HG03460 (cell line): ENCODE measurements around the gene SPSB1.
"Not testable (repeated sequence)": the region's sequence is repeated elsewhere in the genome, so short reads cannot be mapped to it uniquely, and the experiment has no call there.

Experiments used
- ATAC-seq: cut with Tn5 transposase; IDR thresholded peaks from one replicate; pipeline ENCODE4 v1.9.1; 2021; ENCODE audit not compliant: unreplicated experiment

The SPSB1 gene

DNA sequence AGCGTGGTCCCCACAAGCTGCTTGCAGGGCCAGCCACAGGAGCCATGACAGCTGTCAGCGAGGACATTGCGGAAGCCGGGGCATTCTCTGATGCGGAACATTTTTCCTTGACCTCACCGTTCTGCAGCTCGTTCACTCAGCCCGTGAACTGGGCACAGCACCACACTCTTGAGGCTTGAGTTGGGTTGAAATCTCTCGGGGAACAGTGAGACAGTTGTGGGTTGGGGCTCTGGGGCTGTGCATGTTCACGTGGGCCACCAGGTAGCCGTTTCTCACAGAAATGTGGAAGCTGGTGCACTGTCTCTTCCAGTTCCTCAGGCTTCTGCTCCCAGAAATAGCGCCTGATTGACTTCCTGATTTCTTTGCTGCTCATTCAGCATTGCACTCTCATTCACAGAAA, 69.8 kb downstream of the SPSB1 start:
- no peak for ATAC-seq

DNA sequence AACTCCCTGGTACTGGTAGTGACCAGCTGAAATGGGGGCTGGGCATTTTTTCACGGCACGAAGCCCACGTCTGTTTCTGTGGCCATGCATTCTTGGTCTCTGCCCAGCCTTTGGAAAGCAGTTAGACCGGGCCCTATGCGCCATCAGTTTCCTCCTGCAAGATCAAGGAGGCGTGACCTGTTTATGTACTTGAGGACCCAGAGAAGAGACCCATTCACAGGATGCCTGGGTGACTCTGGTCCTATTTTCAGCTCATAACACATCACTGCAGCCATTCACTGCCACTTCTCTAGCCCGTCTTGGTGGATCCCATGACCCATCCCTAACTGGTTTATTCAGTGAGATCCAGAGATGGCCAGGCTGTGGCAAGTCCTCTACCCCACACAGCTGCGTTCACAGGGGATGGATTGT, 70.4 kb downstream of the SPSB1 start:
- ATAC-seq, result no peak

DNA sequence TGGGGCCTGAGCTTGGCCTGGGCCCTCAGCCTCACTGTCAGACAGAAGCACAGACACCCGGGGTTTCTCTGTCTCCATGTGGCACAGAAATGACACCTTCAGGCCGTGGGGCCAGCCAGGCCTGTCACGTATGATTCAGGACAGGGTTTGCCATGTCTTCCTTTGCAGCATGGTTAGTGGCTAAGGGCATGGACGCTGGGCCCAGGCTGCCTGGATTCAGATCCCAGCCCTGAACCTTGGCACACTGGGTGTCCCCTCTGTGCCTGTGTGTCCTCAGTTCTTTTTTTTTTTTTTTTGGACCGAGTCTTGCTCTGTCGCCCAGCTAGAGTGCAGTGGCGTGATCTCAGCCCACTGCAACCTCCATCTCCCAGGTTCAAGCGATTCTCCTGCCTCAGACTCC, 73.6 kb downstream of the SPSB1 start:
- ATAC-seq, result no peak

DNA sequence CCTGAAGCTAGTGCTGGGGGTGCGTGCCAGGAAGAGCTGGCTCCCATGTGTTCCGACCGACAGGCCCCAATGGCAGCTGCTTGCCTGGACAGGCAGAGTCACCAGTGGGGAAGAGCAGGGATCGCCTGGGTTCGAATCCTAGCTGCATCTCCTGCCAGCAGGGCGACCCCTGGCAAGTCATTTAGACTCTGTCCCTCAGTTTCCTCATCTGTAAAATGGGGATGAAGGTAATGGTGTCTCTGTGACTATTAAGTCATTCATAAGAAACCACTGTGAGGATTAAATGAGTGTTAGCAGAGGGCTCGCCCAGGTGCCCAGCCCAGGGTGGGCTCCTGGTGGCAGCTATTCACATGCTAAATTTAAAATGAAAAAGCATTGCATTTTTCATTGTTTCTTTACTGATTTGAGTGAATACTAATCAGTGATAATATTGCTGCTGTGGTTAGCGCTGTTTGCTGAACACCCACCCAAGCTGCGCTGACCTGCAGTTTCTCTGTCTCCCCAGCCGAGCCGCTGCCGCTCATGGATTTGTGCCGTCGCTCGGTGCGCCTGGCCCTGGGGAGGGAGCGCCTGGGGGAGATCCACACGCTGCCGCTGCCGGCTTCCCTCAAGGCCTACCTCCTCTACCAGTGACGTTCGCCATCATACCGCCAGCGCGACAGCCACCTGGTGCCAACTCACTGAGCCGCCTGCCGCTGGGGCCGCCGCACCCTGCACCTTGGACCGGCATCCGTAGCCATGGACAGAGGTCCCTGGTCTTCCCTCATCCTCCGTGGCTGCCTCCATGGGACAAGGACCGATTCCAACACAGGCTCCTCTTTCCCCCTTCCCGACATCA, 74.5 kb downstream of the SPSB1 start:
- ATAC-seq, result no peak

DNA sequence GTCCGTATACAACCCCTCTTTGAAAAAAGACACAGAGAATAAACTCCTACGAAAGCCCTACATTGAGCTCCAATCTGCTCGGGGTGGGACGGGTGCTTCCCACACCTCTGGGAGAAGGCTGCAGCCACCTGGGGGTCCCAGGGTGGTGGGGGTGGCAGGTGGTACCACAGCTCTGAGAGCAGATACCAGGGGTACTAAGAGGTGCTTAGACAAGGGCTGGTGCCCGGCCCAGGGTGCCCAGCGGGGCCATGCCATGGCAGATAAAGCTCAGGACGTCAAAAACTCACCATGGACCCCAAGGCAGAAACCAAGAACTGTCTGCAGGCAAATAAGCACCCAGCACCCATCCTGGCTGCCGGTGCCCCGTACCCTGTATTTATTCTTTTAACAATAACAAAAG, 75.1 kb downstream of the SPSB1 start:
- no peak for ATAC-seq

DNA sequence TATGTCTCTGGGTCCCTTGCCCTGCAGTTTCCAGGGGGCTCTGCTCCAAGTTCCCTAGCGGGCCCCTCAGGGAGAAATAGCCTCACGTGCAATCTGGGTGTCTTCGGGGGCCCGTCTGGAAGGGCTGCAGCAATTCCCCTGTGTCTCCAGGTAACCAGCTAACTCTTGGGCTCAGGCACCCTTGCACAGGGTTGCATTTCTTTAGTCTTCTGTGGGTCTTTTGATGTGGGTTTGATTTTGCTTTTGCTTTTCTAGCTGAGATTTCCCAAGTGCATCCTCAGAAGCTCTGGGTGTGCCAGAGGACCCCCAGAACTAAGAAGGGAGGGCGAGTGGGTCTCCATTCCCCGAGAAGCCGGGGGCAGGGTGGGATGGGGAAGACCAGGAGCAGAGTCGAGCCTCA, 75.7 kb downstream of the SPSB1 start:
- ATAC-seq, result no peak

DNA sequence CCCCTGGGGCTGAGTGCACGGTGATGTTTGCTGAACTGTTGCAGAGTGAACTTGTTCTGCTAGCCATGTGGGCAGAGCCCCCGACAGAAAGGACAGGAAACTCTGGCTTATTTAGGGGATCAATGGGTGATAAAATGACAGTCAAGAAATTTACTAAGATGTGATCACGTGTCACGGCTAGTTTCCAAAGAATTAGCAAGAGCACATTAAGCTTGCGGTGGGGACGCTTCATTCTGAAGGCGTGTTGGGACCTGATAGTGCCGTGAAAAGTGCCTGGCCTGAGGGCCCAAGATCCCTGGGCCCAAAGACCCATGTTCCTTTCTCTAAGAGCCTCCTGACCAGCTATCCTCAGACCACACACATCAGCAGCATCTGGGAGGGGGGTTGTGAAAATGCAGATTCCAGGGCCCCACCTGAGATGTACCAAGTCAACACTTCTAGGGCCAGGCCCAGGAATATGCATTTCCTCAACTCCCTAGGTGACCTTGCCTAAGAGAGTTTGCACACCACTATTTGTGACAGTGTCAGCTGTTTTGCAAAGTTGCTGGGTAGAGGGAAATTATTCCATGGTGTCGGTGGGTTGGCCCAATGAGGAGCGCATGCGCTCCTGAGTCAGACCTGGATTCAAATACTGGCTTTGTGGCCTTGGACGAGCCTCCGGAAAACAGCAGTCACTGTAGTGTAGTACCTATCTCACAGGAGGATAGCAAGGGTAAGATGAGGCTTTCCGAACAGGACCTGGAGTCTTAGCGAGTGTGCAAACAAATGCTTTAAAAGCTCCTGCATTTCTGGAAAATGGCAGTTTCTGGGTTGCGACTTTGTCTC, 77.5 kb downstream of the SPSB1 start:
- ATAC-seq, result no peak

DNA sequence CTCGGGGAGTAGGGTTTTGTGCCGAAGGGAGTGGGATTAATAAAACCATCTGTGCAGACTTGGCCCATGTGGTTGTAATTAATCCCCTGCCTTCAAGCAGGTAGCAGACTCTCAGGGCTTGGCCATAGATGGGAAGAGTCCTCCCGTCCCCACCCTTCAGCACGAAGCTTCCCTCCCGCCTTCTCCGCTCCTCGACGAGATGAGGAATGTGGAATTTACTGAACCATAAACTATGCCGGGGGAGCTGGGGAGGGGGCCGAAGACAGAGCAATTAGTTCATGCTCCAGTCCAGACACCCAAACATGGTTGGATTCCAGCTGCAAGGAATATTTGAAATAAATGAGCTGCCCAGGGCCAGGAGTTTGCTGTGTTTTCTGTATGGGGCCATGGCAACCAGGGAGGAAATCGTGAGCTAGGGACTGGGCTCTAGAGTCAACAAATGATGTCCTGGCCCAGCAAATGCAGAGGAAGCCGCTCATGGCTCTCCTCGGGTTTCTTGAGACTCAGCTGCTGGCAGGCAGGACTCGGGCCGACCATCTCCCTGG, 78.8 kb downstream of the SPSB1 start:
- ATAC-seq, result no peak

DNA sequence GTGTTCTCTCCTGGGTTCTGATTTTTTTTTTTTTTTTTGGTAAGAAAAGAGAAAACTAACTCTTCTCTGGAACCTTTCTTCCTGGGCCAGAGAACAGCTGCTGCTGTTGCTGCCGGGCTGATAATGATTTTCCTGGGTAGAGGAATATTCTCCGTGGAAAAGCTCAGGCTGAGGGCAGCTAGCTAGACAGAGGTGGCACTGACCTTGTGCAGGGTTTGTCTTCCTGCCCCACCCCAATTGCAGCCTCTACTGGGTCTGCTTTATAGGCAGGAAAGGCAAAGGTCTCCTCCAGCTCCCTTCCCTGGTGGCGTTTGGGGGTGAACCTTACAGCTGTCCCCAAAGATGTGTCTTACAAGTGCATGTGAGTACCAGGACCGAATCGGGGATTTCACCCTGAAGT, 79.3 kb downstream of the SPSB1 start:
- no peak for ATAC-seq

DNA sequence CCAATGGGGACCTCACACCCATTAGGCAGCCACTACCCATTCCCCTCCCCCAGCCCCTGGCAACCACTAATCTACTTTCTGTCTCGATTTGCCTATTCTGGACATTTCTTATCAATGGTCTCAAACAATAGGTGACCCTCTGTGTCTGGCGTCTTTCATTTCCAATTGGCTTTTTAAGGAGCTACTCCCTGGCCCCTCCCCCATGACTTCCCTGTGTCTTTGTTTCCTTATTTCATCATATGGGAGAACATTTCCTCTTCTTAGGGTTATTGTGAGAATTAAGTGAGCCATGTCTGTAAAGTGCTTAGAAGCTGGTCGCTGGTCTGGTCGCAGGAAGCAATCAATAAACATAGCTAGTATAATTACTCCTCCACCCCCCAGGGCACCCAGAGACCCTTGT, 80.9 kb downstream of the SPSB1 start:
- no peak for ATAC-seq

DNA sequence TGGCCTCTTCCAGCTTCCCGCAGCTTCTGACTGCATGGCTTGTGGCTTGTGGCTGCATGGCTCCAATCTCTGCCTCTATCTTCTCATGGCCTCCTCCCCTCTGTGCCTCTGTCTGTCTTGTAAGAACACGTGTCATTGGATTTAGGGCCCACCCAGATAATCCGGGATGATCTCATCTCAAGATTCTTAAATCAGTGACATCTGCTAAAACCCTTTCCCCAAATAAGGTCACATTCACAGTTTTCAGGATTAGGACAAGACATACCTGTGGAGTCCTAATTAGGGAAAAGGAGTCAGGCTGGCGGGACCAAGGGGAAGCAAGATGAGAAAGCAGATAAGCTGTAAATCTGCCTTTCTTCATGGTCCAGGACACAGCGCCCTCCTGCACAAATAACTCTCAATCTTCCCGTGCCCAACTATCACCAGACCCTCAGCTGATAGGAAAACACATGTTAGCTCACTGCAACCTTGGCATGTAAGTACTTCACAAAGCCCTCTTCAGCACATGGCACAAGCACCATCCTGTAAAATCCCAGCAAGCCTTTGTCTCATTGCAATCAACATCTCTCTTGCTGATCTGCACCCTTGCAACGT, 82.2 kb downstream of the SPSB1 start:
- no peak for ATAC-seq

DNA sequence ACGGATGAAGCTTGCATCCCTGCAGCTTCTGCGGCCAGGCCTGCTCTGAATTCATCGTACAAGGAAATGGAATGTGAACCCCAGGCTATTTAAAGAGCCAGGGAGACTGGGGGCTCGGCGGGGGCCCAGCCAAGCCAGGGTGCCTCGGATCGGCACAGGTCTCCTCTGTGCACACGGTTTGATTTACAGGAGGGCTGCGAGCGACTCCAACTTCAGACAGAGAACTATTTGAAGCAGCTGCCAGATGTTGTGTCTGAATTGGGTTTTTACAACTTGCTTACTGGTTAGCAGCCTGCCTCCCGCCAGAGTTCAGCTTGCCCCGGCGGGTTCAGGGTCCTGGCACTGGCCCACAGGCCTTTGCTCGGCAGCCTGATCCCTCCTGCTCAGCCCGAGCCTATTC, 83.2 kb downstream of the SPSB1 start:
- no peak for ATAC-seq

DNA sequence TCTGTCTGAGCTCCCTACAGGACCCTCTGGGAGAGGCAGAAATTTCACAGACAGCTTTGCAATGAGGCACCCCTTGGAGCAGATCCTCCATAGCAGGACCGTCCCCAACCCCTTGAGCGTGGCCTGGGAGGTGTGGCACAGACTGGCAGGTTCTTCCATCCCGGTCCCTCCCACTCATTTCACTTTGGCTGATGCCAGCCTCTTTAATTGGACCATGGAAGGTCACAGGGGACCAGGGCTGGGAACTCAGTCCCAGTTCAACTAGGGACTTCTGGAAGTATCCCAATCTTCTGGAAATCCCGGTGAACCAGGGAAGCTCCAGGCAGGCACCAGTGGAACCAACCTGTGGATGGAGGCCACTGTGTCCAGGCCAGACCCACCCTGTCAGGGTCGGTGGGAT, 83.7 kb downstream of the SPSB1 start:
- ATAC-seq, result no peak

DNA sequence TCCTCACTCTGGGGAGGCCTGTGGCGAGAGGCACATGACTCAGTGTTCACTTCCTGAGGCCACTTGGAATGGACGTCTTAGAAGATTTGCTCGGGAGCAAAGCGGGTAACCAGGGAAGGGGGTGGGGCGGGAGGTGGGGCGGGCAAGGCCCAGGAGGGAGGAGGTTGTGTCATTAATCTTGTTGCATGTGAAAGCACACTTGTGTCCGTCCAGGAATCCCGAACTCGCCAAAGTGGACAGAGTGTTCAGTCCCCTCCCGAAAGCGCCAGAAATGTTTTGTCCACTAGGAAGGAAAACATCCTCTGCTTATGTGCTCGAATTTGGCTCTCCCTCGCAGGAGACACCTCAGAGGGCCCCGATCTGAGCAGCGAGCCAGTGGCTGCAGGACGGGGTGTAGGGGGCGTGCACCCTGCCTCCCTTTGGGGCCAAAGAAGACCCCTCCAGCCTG, 84.2 kb downstream of the SPSB1 start:
- no peak for ATAC-seq

DNA sequence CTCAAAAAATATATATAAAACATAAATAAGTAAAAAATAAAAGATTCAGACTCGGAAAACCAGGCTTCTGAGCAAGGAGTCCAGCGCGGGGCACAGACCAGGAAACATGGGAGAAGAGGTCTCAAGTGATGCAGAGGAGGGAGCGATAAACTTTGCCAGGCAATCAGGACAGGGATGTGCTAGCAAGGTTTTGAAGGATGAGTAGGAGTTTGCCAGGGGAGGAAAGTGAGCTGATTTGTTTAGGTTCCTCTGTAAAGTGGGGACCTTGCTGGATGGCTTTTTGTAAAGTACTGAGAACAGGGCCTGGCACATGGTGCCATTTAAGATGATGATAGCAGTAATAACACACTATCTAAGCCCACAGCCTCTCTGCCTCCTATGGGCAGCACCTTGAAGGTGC, 86.1 kb downstream of the SPSB1 start:
- ATAC-seq, result no peak

DNA sequence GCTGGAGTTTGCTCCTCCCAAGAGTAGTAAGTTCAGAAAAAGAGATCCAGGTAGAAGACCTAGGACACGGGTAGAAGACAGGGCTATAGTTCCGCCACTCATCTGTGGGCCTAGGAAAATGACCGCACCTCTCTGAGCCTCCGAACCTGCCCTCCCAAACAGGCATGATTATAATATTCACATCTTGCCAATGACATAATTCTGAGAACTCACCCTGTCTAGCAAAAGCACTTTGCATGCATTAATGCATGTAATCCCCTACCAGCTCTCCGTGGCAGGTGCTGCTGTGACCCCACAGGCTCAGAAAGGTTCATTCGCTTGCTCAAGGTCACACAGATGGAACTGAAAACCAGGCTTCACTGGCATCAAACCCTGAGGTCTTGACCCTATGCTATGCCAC, 88.0 kb downstream of the SPSB1 start:
- ATAC-seq, result no peak

DNA sequence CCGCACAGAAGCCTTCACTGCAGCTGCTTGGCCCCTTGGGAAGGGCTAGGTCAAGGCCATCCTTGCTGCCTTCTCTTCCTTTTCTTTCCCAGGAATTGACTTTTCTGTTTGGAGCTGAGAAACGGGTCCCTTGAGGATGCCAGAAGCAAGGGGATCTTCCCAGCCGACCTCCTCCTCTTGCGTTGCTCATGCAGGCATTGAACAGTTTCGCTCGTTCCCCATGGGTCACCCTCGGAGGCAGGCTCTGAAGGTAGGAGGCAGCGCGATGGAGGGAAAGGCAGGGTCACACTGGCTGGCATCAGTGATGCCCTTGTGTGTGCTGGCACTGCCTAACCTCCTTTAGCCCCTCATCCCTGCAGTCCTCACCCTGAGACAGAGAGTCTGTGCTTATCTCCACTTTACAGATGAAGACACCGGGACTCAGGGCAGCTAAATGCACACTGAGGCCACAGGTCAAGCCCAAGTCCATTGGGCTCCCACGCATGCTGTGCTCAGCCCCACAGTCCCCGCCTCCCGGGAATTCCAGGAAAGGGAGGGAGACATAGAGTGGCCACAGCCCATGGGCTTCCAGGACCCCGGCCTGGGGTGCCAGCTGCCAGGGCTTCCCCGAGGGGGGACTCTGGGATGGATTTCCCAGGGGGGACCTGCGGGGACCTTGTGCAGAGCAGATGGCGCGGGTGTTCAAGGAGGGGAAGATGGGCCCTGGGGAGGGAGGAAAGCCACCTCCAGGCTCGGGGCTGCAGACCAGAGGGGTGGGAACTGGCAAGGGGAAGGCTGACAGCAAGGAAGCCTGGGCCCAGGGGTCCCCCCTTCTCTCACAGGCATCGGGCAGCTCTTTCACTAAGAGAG, 90.2 kb downstream of the SPSB1 start:
- ATAC-seq, result no peak

DNA sequence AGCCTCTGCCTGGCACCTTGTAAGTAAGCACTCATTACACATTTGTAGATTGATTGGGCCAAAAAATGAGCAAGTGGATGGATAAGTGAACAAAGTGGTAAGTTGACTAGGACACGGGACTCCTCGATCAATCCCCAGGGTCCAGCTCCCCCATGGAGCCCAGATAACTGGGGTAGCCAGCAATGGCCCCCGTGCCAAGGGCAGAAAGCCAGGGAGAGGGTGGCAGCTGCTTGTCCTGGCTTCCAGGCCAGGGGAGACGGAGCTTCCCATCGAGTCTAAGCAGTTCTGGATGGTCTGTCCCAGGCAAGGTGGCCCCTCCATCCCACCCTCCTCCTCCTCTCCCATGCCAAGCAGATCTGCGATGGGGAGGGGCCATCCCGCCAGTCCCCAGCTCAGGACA, 91.4 kb downstream of the SPSB1 start:
- ATAC-seq, result no peak

DNA sequence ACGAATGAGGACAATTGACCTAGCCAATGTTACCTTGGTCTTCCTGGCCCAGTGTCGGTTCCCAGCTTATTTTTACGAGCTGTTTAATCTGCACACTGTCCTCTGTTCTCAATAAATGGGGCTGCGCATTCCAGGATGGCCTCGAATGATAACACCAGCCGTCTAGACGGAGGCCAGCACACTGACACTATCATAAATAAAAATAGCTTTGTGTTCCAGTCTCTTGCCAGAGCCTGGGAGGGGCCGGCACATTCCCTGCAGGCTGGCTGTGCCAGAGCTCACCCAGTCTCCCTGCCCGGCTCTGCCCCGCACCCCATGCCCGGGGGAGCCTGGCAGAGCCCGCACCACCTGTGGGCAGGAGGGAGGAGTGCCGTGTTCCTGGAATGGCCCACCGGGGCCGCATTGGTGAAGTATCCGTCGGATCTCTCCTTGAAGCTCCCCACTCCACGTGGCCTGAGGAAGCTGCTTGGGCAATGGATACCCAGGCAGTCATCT, 92.1 kb downstream of the SPSB1 start:
- ATAC-seq, result no peak

DNA sequence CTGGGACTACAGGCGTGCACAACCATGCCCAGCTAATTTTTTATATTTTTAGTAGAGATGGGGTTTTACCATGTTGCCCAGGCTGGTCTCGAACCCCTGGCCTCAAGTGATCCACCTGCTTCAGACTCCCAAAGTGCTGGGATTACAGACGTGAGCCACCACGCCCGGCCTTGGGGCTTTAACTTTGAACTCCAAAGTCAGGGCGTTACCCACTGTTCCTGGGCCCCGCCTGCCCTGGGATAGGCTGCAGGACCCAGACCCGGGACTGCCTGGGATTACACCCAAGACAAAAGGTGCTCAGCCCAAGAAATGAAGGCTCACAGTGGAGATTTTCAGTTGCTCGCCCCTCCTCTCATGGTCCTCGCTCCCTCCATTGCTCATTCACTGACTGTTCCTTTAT, 92.7 kb downstream of the SPSB1 start:
- ATAC-seq, result not testable (repeated sequence)
